ENCODE results near the gene BICC1.

The BICC1 gene

GRCh38 chr10:58609532-58610150 is 97.0 kb downstream of the BICC1 start:
- DNase-seq (ENCODE audit: low read depth), result no peak
- H3K4me3 ChIP-seq (ENCODE audit: low read depth, low read length), result no peak overlapping the region
- TF ChIP-seq CTCF (IDR thresholded peaks at IDR 0.05; ENCODE audit: insufficient read depth, low read depth, low read length, missing control alignments), result no peak

GRCh38 chr10:58615237-58615935 is 102.7 kb downstream of the BICC1 start:
- H3K4me3 ChIP-seq (ENCODE audit: low read depth, low read length), result no peak overlapping the region
- no peak for TF ChIP-seq CTCF (IDR thresholded peaks at IDR 0.05; ENCODE audit: insufficient read depth, low read depth, low read length, missing control alignments)
- no peak for DNase-seq (ENCODE audit: low read depth)

GRCh38 chr10:58618158-58618676 is 105.5 kb downstream of the BICC1 start:
- H3K4me3 ChIP-seq (ENCODE audit: low read depth, low read length), result no peak overlapping the region
- TF ChIP-seq CTCF (IDR thresholded peaks at IDR 0.05; ENCODE audit: insufficient read depth, low read depth, low read length, missing control alignments), result no peak
- no peak for DNase-seq (ENCODE audit: low read depth)

GRCh38 chr10:58621379-58622077 is 108.9 kb downstream of the BICC1 start:
- no peak for TF ChIP-seq CTCF (IDR thresholded peaks at IDR 0.05; ENCODE audit: insufficient read depth, low read depth, low read length, missing control alignments)
- DNase-seq (ENCODE audit: low read depth), result no peak
- no peak overlapping the region for H3K4me3 ChIP-seq (ENCODE audit: low read depth, low read length)

- no peak for DNase-seq (ENCODE audit: low read depth)
- TF ChIP-seq CTCF (IDR thresholded peaks at IDR 0.05; ENCODE audit: insufficient read depth, low read depth, low read length, missing control alignments), result no peak
- H3K4me3 ChIP-seq (ENCODE audit: low read depth, low read length), result no peak overlapping the region
These were observed 109.6 kb downstream of the BICC1 start for GRCh38 chr10:58622246-58622645.

- no peak overlapping the region for H3K4me3 ChIP-seq (ENCODE audit: low read depth, low read length)
- no peak for DNase-seq (ENCODE audit: low read depth)
- no peak for TF ChIP-seq CTCF (IDR thresholded peaks at IDR 0.05; ENCODE audit: insufficient read depth, low read depth, low read length, missing control alignments)
These were observed 112.4 kb downstream of the BICC1 start for GRCh38 chr10:58625070-58625469.
